Hepatocyte (in vitro differentiated cells): ENCODE data around the gene CCDC88C. TPM values are rescaled to one million over a fixed set of nuclear protein-coding genes. Genes with fewer than 3 reads are reported as not detected.

ENCODE experiments used
- DNase-seq: peaks from one replicate; pipeline ENCODE4 v3.0.0-alpha.2; 2016; ENCODE audit warnings: low spot score
- H2AFZ ChIP-seq: fragments of 200-600 bp; sonication (generic); 2 replicates; pipeline ENCODE4 v1.6.0; 2016; ENCODE audit warnings: antibody characterized with exemption, mild to moderate bottlenecking
- H3K27ac ChIP-seq: fragments of 200-600 bp; sonication (generic); 2 replicates; pipeline ENCODE4 v1.5.1; 2016; ENCODE audit warnings: mild to moderate bottlenecking
- H3K27me3 ChIP-seq: fragments of 200-600 bp; sonication (generic); 2 replicates; pipeline ENCODE4 v1.6.1; 2016
- H3K36me3 ChIP-seq: fragments of 200-600 bp; sonication (generic); replicated peaks from 2 replicates; pipeline ENCODE4 v1.5.1; 2016; ENCODE audit warnings: low read depth; ENCODE audit not compliant: insufficient read depth
- H3K4me1 ChIP-seq: fragments of 200-600 bp; sonication (generic); 2 replicates; pipeline ENCODE4 v1.5.1; 2016; ENCODE audit warnings: mild to moderate bottlenecking, moderate library complexity; ENCODE audit not compliant: insufficient read depth
- H3K4me2 ChIP-seq: fragments of 200-600 bp; sonication (generic); 2 replicates; pipeline ENCODE4 v1.6.0; 2016
- H3K4me3 ChIP-seq: fragments of 200-600 bp; sonication (generic); 2 replicates; pipeline ENCODE4 v1.5.1; 2016; ENCODE audit warnings: mild to moderate bottlenecking
- H3K79me2 ChIP-seq: fragments of 200-600 bp; sonication (generic); 2 replicates; pipeline ENCODE4 v1.6.0; 2017; ENCODE audit warnings: mild to moderate bottlenecking
- H3K9me2 ChIP-seq: fragments of 200-600 bp; sonication (generic); replicated peaks from 2 replicates; pipeline ENCODE4 v1.6.0; 2017; ENCODE audit warnings: mild to moderate bottlenecking; ENCODE audit not compliant: insufficient read depth
- H3K9me3 ChIP-seq: fragments of 200-600 bp; sonication (generic); 2 replicates; pipeline ENCODE4 v1.5.1; 2016; ENCODE audit warnings: low read depth, mild to moderate bottlenecking
- H4K20me1 ChIP-seq: fragments of 200-600 bp; sonication (generic); 2 replicates; pipeline ENCODE4 v1.6.0; 2016; ENCODE audit warnings: mild to moderate bottlenecking; ENCODE audit not compliant: insufficient read depth, poor library complexity, severe bottlenecking
- CTCF ChIP-seq: fragments of 200-600 bp; sonication (generic); IDR thresholded peaks from 2 replicates; pipeline ENCODE4 v1.5.1; 2016; ENCODE audit warnings: antibody characterized with exemption, mild to moderate bottlenecking; ENCODE audit not compliant: poor library complexity
- EZH2 ChIP-seq: fragments of 200-600 bp; sonication (generic); IDR thresholded peaks from 2 replicates; pipeline ENCODE4 v1.6.1; 2016; ENCODE audit warnings: antibody characterized with exemption, mild to moderate bottlenecking, borderline replicate concordance
- EZH2phosphoT487 ChIP-seq: fragments of 200-600 bp; sonication (generic); IDR thresholded peaks from one replicate; pipeline ENCODE4 v1.6.1; 2018; ENCODE audit warnings: antibody characterized with exemption, mild to moderate bottlenecking, low read depth, moderate library complexity; ENCODE audit not compliant: unreplicated experiment, severe bottlenecking
- WGBS: methylation state at CpG from one replicate; pipeline ENCODE4 v1.1.6; 2016; ENCODE audit warnings: low lambda C conversion rate; ENCODE audit errors: missing lambda C conversion rate; 5-methylcytosine and 5-hydroxymethylcytosine counted together
- polyA plus RNA-seq: library from polyadenylated mRNA; unstranded; fragments of >200 nt; fragmentation: Nextera tagmentation; extraction: Ambion mirVana; gene quantifications from 2 replicates; pipeline ENCODE4 v1.2.1, GENCODE V29; 2016
- total RNA-seq: library from RNA; depleted of rRNA; stranded (reverse); fragments of >200 nt; gene quantifications from 2 replicates; pipeline ENCODE4 v1.2.3, GENCODE V29; 2014

Gene CCDC88C
- total and polyA plus RNA-seq, 2 experiments from 2014 or later: 5.9 to 11.3 TPM

- no peak for TF ChIP-seq EZH2phosphoT487
- no peak for TF ChIP-seq EZH2
- no peak for TF ChIP-seq CTCF
- Histone ChIP-seq H3K9me3 (no peaks in the 10 kb centered on the region), H3K9me2 (no peaks in the 10 kb centered on the region), H3K36me3 (no peaks in the 10 kb centered on the region), H3K4me1 (no peaks in the 10 kb centered on the region), H4K20me1 (no peaks in the 10 kb centered on the region), H2AFZ (no peak overlapping the region), H3K27me3 (no peaks in the 10 kb centered on the region), H3K79me2 (no peaks in the 10 kb centered on the region), H3K4me2 (no peak overlapping the region), H3K27ac (no peak overlapping the region), H3K4me3 (no peak overlapping the region)
- DNase-seq: no peak
- 88% methylated on average over 12 of the region's 12 CpGs for WGBS
Observed at GRCh38 chr14:91307046-91307445, 110.6 kb downstream of the CCDC88C start.

GRCh38 chr14:91306547-91306946 lies 111.1 kb downstream of the CCDC88C start:
- Histone ChIP-seq H3K27me3 (no peaks in the 10 kb centered on the region), H2AFZ (no peak overlapping the region), H3K27ac (no peak overlapping the region), H3K79me2 (no peaks in the 10 kb centered on the region), H3K9me3 (no peaks in the 10 kb centered on the region), H3K36me3 (no peaks in the 10 kb centered on the region), H3K4me3 (no peak overlapping the region), H3K4me2 (no peak overlapping the region), H3K9me2 (no peaks in the 10 kb centered on the region), H4K20me1 (no peaks in the 10 kb centered on the region), H3K4me1 (no peaks in the 10 kb centered on the region)
- no peak for DNase-seq
- TF ChIP-seq CTCF: no peak
- TF ChIP-seq EZH2: no peak
- TF ChIP-seq EZH2phosphoT487: no peak
- 88% methylated on average over 3 of the region's 3 CpGs for WGBS

- H3K4me2 ChIP-seq: no peak overlapping the region
- WGBS: 85% methylated on average over 10 of the region's 10 CpGs
- TF ChIP-seq CTCF: no peak
- no peak for TF ChIP-seq EZH2
- no peak for TF ChIP-seq EZH2phosphoT487
Observed at GRCh38 chr14:91305650-91306431, 111.8 kb downstream of the CCDC88C start.

More at GRCh38 chr14:91305650-91306431, 111.8 kb downstream of the CCDC88C start:
- Histone ChIP-seq H3K79me2 (no peaks in the 10 kb centered on the region), H3K36me3 (no peaks in the 10 kb centered on the region), H3K4me3 (no peak overlapping the region), H3K4me1 (no peaks in the 10 kb centered on the region), H3K9me2 (no peaks in the 10 kb centered on the region), H2AFZ (no peak overlapping the region), H3K9me3 (no peaks in the 10 kb centered on the region), H3K27me3 (no peaks in the 10 kb centered on the region), H4K20me1 (no peaks in the 10 kb centered on the region), H3K27ac (no peak overlapping the region)
- DNase-seq: no peak
